HepG2 (cell line): ENCODE results near the gene CABLES2. TPM values are rescaled to one million over a fixed set of nuclear protein-coding genes. Genes with fewer than 3 reads are reported as not detected.
A peak's percentile ranks its signal among the peaks of the same experiment; 100 is the strongest.

Source experiments
- ATAC-seq: fragments of 200-7000 bp; cut with Tn5 transposase; 3 replicates; pipeline ENCODE4 v1.9.1; 2020; ENCODE audit warnings: mild to moderate bottlenecking, moderate library complexity
- BruUV-seq: library from RNA; stranded (reverse); fragments of 400-500 nt; replicated peaks from 2 replicates; lab custom pipeline; 2021; lab: Mats Ljungman, UMichigan
- CTCF ChIA-PET: fragments of 300-600 bp; formaldehyde crosslinking; extraction: SDS; loops from one replicate; lab custom pipeline; 2021; ENCODE audit warnings: low total read pairs, inconsistent platforms, low intra/inter-chr PET ratio; lab: Yijun Ruan, JAX
- POLR2A ChIA-PET: fragments of 350-600 bp; sonication (Branson Sonifier 250); formaldehyde crosslinking; loops from one replicate; lab custom pipeline; 2020; ENCODE audit warnings: antibody characterized with exemption, inconsistent platforms; lab: Yijun Ruan, JAX
- DNase-seq: peaks from one replicate; pipeline ENCODE4 v3.0.0-alpha.2; 2015; ENCODE audit warnings: low spot score
- FAIRE-seq: peaks from 3 replicates; lab custom pipeline; 2011; peaks lifted over from hg19 to GRCh38; lab: Jason Lieb, UNC
- H2AFZ ChIP-seq: one replicate; pipeline ENCODE4 v1.6.1; 2011; ENCODE audit warnings: low read length, inconsistent platforms
- H3K27ac ChIP-seq: fragments of 300-600 bp; 3 replicates; pipeline ENCODE4 v1.8.0; 2011; ENCODE audit warnings: mixed run types, mild to moderate bottlenecking, mixed read lengths, low read length, inconsistent platforms; ENCODE audit not compliant: insufficient read depth; ENCODE audit errors: extremely low read length
- H3K27me3 ChIP-seq, 2 experiments: fragments of 200-600 bp in 1 of 2; 2 replicates in 1 of 2; 3 replicates in 1 of 2; pipeline versions ENCODE4 v1.6.0 to v1.8.0; 2011; ENCODE audit warnings: low read length in 2 of 2, mild to moderate bottlenecking in 2 of 2, moderate library complexity in 2 of 2, inconsistent platforms in 1 of 2; ENCODE audit not compliant: insufficient read depth in 2 of 2, control insufficient read depth in 1 of 2
- H3K36me3 ChIP-seq, 2 experiments: fragments of 200-600 bp in 1 of 2; replicated peaks in 1 of 2; 2 replicates in 1 of 2; 3 replicates in 1 of 2; pipeline versions ENCODE4 v1.5.1 to v1.8.0; 2011; ENCODE audit warnings: low read length in 2 of 2, inconsistent platforms in 1 of 2; ENCODE audit not compliant: insufficient read depth in 2 of 2, control insufficient read depth in 1 of 2
- H3K4me1 ChIP-seq: 2 replicates; pipeline ENCODE4 v1.5.1; 2012; ENCODE audit warnings: low read length, inconsistent platforms; ENCODE audit not compliant: insufficient read depth
- H3K4me2 ChIP-seq: 2 replicates; pipeline ENCODE4 v1.6.0; 2011; ENCODE audit warnings: low read depth, low read length, inconsistent platforms
- H3K4me3 ChIP-seq, 3 experiments: fragments of 200-600 bp in 1 of 3; sonication (generic), shearing (Covaris generic) in 1 of 3; replicated peaks in 1 of 3; 2 replicates each; pipeline ENCODE4 v1.5.1; 2011 to 2016; ENCODE audit warnings: low read length in 3 of 3, inconsistent platforms in 2 of 3, low read depth in 2 of 3, mild to moderate bottlenecking in 2 of 3, control low read depth in 1 of 3, mixed read lengths in 1 of 3; ENCODE audit not compliant: insufficient read depth in 1 of 3
- H3K79me2 ChIP-seq: one replicate; pipeline ENCODE4 v1.6.1; 2011; ENCODE audit warnings: low read length, inconsistent platforms; ENCODE audit not compliant: insufficient read depth
- H3K9ac ChIP-seq: 2 replicates; pipeline ENCODE4 v1.6.0; 2011; ENCODE audit warnings: mild to moderate bottlenecking, low read depth, low read length, inconsistent platforms; ENCODE audit not compliant: insufficient read depth
- H3K9me3 ChIP-seq: 2 replicates; pipeline ENCODE4 v1.5.1; 2012; ENCODE audit warnings: mild to moderate bottlenecking, low read length
- H4K20me1 ChIP-seq: 2 replicates; pipeline ENCODE4 v1.6.0; 2011; ENCODE audit warnings: inconsistent platforms, mild to moderate bottlenecking, low read length, moderate library complexity; ENCODE audit not compliant: insufficient read depth
- CHD2 ChIP-seq: IDR thresholded peaks from 2 replicates; pipeline ENCODE4 v1.6.1; 2011; ENCODE audit warnings: low read depth, low read length, improper control_type of control experiment
- FOSL1 ChIP-seq: sonication (generic); formaldehyde crosslinking; IDR thresholded peaks from 2 replicates; pipeline ENCODE4 v1.9.0; 2021; ENCODE audit warnings: missing genetic modification reagents, borderline replicate concordance
- GATAD1 ChIP-seq: IDR thresholded peaks from 2 replicates; pipeline ENCODE4 v1.6.1; 2016; ENCODE audit warnings: missing genetic modification reagents, missing compliant biosample characterization
- HNF4G ChIP-seq, 2 experiments: sonication (generic) in 1 of 2; formaldehyde crosslinking in 1 of 2; IDR thresholded peaks; 2 replicates each; pipeline versions ENCODE4 v1.4.0 to v1.6.1; 2011 to 2020; ENCODE audit warnings: borderline replicate concordance in 2 of 2, low read depth in 2 of 2, mild to moderate bottlenecking in 2 of 2, low read length in 1 of 2, missing genetic modification reagents in 1 of 2, moderate library complexity in 1 of 2
- HOXA5 ChIP-seq: sonication (generic); formaldehyde crosslinking; IDR thresholded peaks from 2 replicates; pipeline ENCODE4 v1.4.0; 2020; ENCODE audit warnings: missing genetic modification reagents
- HOXA9 ChIP-seq: sonication (generic); formaldehyde crosslinking; IDR thresholded peaks from 2 replicates; pipeline ENCODE4 v1.8.1; 2022; ENCODE audit warnings: missing genetic modification reagents, mild to moderate bottlenecking, moderate library complexity, borderline replicate concordance
- ISX ChIP-seq: sonication (generic); formaldehyde crosslinking; conservative IDR thresholded peaks from 2 replicates; pipeline ENCODE4 v1.5.0; 2020; ENCODE audit warnings: missing genetic modification reagents
- NCOA5 ChIP-seq: sonication (generic); formaldehyde crosslinking; IDR thresholded peaks from 2 replicates; pipeline ENCODE4 v1.4.0; 2020; ENCODE audit warnings: missing genetic modification reagents
- POLR2A ChIP-seq, 2 experiments: IDR thresholded peaks; 2 replicates each; pipeline ENCODE4 v1.6.1; 2011; ENCODE audit warnings: low read depth in 2 of 2, low read length in 2 of 2, mild to moderate bottlenecking in 1 of 2, moderate library complexity in 1 of 2; ENCODE audit not compliant: insufficient read depth in 1 of 2
- POLR2G ChIP-seq: fragments of 200-400 bp; formaldehyde crosslinking; IDR thresholded peaks from 2 replicates; pipeline ENCODE4 v1.6.1; 2018; ENCODE audit warnings: mild to moderate bottlenecking, low read depth, low read length, moderate library complexity
- RAD21 ChIP-seq: fragments of 450-650 bp; formaldehyde crosslinking; IDR thresholded peaks from 2 replicates; pipeline ENCODE4 v1.5.0; 2020; ENCODE audit warnings: mild to moderate bottlenecking
- RBFOX2 ChIP-seq: fragments of 200-400 bp; formaldehyde crosslinking; IDR thresholded peaks from 2 replicates; pipeline ENCODE4 v1.6.1; 2017; ENCODE audit warnings: low read depth, mild to moderate bottlenecking, low read length
- RXRA ChIP-seq: sonication (generic); formaldehyde crosslinking; IDR thresholded peaks from 2 replicates; pipeline ENCODE4 v1.5.1; 2020; ENCODE audit warnings: missing genetic modification reagents
- SKI ChIP-seq: fragments of 450-650 bp; IDR thresholded peaks from one replicate; pipeline ENCODE4 v1.6.1; 2018; ENCODE audit warnings: mild to moderate bottlenecking; ENCODE audit not compliant: partially characterized antibody
- SSRP1 ChIP-seq: IDR thresholded peaks from 2 replicates; pipeline ENCODE4 v1.6.1; 2016; ENCODE audit warnings: control low read depth
- ZBTB1 ChIP-seq: sonication (generic); formaldehyde crosslinking; IDR thresholded peaks from 2 replicates; pipeline ENCODE4 v1.4.0; 2020; ENCODE audit warnings: missing genetic modification reagents, borderline replicate concordance
- ZNF138 ChIP-seq: sonication (generic); formaldehyde crosslinking; IDR thresholded peaks from 2 replicates; pipeline ENCODE4 v1.5.0; 2020; ENCODE audit warnings: mild to moderate bottlenecking, low read depth, missing genetic modification reagents
- ZNF383 ChIP-seq: sonication (generic); formaldehyde crosslinking; IDR thresholded peaks from 2 replicates; pipeline ENCODE4 v1.4.0; 2020; ENCODE audit warnings: missing genetic modification reagents, mild to moderate bottlenecking, borderline replicate concordance
- ZNF569 ChIP-seq: sonication (generic); formaldehyde crosslinking; IDR thresholded peaks from 2 replicates; pipeline ENCODE4 v1.5.0; 2020; ENCODE audit warnings: mild to moderate bottlenecking, missing genetic modification reagents, moderate library complexity, borderline replicate concordance
- ZNF672 ChIP-seq: sonication (generic); formaldehyde crosslinking; IDR thresholded peaks from 2 replicates; pipeline ENCODE4 v1.8.1; 2022; ENCODE audit warnings: missing genetic modification reagents
- ZNF687 ChIP-seq: sonication (generic); formaldehyde crosslinking; IDR thresholded peaks from 2 replicates; pipeline ENCODE4 v1.5.1; 2020; ENCODE audit warnings: mild to moderate bottlenecking, missing genetic modification reagents, moderate library complexity
- ZNF816 ChIP-seq: sonication (generic); formaldehyde crosslinking; IDR thresholded peaks from 2 replicates; pipeline ENCODE4 v1.8.0; 2022; ENCODE audit warnings: missing genetic modification reagents, mild to moderate bottlenecking, borderline replicate concordance
- WGBS: methylation state at CpG from one replicate; pipeline ENCODE4 v1.1.6; 2017; ENCODE audit warnings: low lambda C conversion rate; 5-methylcytosine and 5-hydroxymethylcytosine counted together
- in situ Hi-C: cut with HindIII; loops from 2 replicates; pipeline ENCODE4 v1.10.0; 2017; ENCODE audit warnings: low pct_unique_long_range_greater_than_20kb; ENCODE audit not compliant: extremely low pct_ligation_motif_present
- intact Hi-C: fragments of 100-400 bp; cut with micrococcal nuclease; formaldehyde crosslinking; loops from one replicate; pipeline ENCODE4 v1.10.0; 2022; ENCODE audit not compliant: unreplicated experiment
- polyA plus RNA-seq, 8 experiments: library from polyadenylated mRNA; depleted of rRNA in 3 of 8; stranded (reverse) in 7 of 8; unstranded in 1 of 8; fragments of >200 nt; fragmentation: Illumina TruSeq in 4 of 8; extraction: Trizol in 4 of 8; gene quantifications; 2 replicates each; pipeline versions ENCODE4 v1.2.1 to v1.2.3, GENCODE V29; 2011 to 2016; ENCODE audit warnings: low read depth in 4 of 8, missing spikeins in 1 of 8, mixed read lengths in 1 of 8; ENCODE audit not compliant: insufficient read depth in 1 of 8
- total RNA-seq, 5 experiments: library from RNA; depleted of rRNA; stranded (reverse); fragments of >200 nt; fragmentation: Illumina TruSeq; extraction: Trizol; gene quantifications; 2 replicates each; pipeline ENCODE4 v1.2.3, GENCODE V29; 2016; ENCODE audit warnings: low read depth in 1 of 5
- TF ChIP-seq, protein P1 (sequence below): sonication (generic); formaldehyde crosslinking; IDR thresholded peaks from 2 replicates; pipeline ENCODE4 v1.4.0; 2020; ENCODE audit warnings: mild to moderate bottlenecking, missing genetic modification reagents

CABLES2 gene
- total and polyA plus RNA-seq, 2 of the 13 experiments (the other 11 are each of a cell fraction or from before 2014, with no cell fraction given): 5.2 to 9.7 TPM

DNA sequence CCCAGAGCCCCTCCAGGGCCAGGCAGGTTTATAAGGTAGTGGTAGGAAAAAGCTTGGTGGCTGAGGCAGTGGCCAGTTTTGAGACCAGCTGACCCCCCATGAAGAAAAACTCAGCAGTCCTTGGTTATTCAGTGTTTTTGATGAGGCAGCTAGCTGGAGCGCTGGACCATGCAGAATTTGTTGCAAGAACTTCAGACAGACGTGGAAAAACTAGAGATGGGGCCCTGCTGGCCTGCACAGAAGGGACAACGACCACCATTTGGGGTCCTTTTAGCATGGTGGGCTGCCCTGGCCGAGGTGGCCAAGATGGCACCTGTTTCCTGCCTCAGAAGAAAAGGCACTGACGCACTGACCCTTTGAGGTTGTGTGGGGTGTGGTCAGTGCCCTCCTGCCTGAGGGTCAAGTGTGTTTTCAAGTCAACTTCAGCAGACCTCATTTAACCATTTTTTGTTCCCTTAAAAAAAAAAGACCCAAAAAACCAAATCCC is 17.4 kb downstream of the CABLES2 start:
- H3K9me3 ChIP-seq: no peaks in the 10 kb centered on the region
- no peak overlapping the region for H3K4me3 ChIP-seq
- no peak overlapping the region for H3K4me2 ChIP-seq
- no TSS peak for BruUV-seq
- intact Hi-C loops (no loop called here), in situ Hi-C loops (no loop called here)
- peaks cover 15% of the 10 kb centered on the region for H4K20me1 ChIP-seq
- no peak overlapping the region for H3K9ac ChIP-seq
- H3K79me2 ChIP-seq: peaks cover 36% of the 10 kb centered on the region
- DNase-seq (no peak), ATAC-seq (no peak), FAIRE-seq (no peak)
- POLR2A ChIA-PET: interaction anchor here (1.1 kb wide), 1 partner anchor 16 kb away, joined by 3 read pairs; no protein-coding TSS in a partner anchor
- no peak overlapping the region for H3K27ac ChIP-seq
- H3K36me3 ChIP-seq: peaks cover 19 to 42% of the 10 kb centered on the region in 2 experiments
- CTCF ChIA-PET: no interaction called here
- H3K27me3 ChIP-seq: no peaks in the 10 kb centered on the region; a peak in 2 of 5 replicates
- peaks cover 29% of the 10 kb centered on the region for H3K4me1 ChIP-seq
- H2AFZ ChIP-seq: no peak overlapping the region
- 88% methylated on average over 5 of the region's 5 CpGs for WGBS
- no peak for TF ChIP-seq ZNF138 (CRISPR knock-in tag)
- peak in 1 of 2 experiments; percentile 34; a peak in 2 of 4 replicates for TF ChIP-seq POLR2A (IDR thresholded peaks at IDR 0.05; ENCODE audit: insufficient read depth in 1 of 2, low read depth in 2 of 2, low read length in 2 of 2)
- TF ChIP-seq ZNF687 (CRISPR knock-in tag): no peak
- TF ChIP-seq NCOA5 (CRISPR knock-in tag): no peak
- TF ChIP-seq HNF4G (IDR thresholded peaks at IDR 0.05; ENCODE audit: borderline replicate concordance, low read depth, low read length): no peak
- no peak for TF ChIP-seq HNF4G (CRISPR knock-in tag; IDR thresholded peaks at IDR 0.05; ENCODE audit: borderline replicate concordance, low read depth)
- no peak for TF ChIP-seq ZNF672 (CRISPR knock-in tag)
- peak; percentile 3 for TF ChIP-seq RBFOX2
- no peak for TF ChIP-seq ZNF569
- TF ChIP-seq CHD2: no peak
- no peak for TF ChIP-seq HOXA5 (CRISPR knock-in tag)
- TF ChIP-seq, protein P1, sequence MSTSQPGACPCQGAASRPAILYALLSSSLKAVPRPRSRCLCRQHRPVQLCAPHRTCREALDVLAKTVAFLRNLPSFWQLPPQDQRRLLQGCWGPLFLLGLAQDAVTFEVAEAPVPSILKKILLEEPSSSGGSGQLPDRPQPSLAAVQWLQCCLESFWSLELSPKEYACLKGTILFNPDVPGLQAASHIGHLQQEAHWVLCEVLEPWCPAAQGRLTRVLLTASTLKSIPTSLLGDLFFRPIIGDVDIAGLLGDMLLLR (CRISPR knock-in tag): peak; percentile 61
- no peak for TF ChIP-seq ISX
- no peak for TF ChIP-seq SKI
- peak; percentile 25; the same call in 1 of the 2 replicates for TF ChIP-seq RAD21 (CRISPR knock-in tag)
- TF ChIP-seq FOSL1: no peak
- TF ChIP-seq SSRP1: no peak
- TF ChIP-seq HOXA9 (CRISPR knock-in tag): no peak
- no peak for TF ChIP-seq ZNF816 (CRISPR knock-in tag)
- no peak for TF ChIP-seq GATAD1 (CRISPR knock-in tag)
- TF ChIP-seq ZBTB1 (CRISPR knock-in tag): no peak
- no peak for TF ChIP-seq ZNF383 (CRISPR knock-in tag)
- peak; percentile 24; the same call in 1 of the 2 replicates for TF ChIP-seq POLR2G
- no peak; the same call in 1 of the 2 replicates for TF ChIP-seq RXRA (CRISPR knock-in tag)
